Thoracic aorta (tissue), 2 donors: ENCODE results near the gene PRR36. TPM values are rescaled to one million over a fixed set of nuclear protein-coding genes. Genes with fewer than 3 reads are reported as not detected.

ENCODE experiments used
- ATAC-seq: fragments of 150-250 bp; one replicate; pipeline ENCODE4 v1.8.0; 2017; ENCODE audit warnings: low read depth; ENCODE audit not compliant: insufficient number of reproducible peaks, low FRiP score
- DNase-seq: peaks from one replicate; pipeline ENCODE4 v3.0.0-alpha.2; 2020; ENCODE audit warnings: low spot score
- H3K27ac ChIP-seq, 2 donors: fragments of 200-600 bp; sonication (generic); 1 replicate in 1 of 2; 2 replicates in 1 of 2; pipeline ENCODE4 v1.5.1; 2016; ENCODE audit warnings: mild to moderate bottlenecking in 2 of 2, moderate library complexity in 2 of 2
- H3K27me3 ChIP-seq: fragments of 200-600 bp; sonication (generic); replicated peaks from 2 replicates; pipeline ENCODE4 v1.6.0; 2016; ENCODE audit warnings: mild to moderate bottlenecking; ENCODE audit not compliant: insufficient read depth
- H3K36me3 ChIP-seq: fragments of 200-600 bp; sonication (generic); one replicate; pipeline ENCODE4 v1.5.1; 2016
- H3K4me1 ChIP-seq, 2 donors: fragments of 200-600 bp; sonication (generic); 1 replicate in 1 of 2; 2 replicates in 1 of 2; pipeline versions ENCODE4 v1.5.1 to v1.6.0; 2016; ENCODE audit warnings: low read depth in 2 of 2, mild to moderate bottlenecking in 1 of 2; ENCODE audit not compliant: control insufficient read depth in 1 of 2
- H3K4me3 ChIP-seq: fragments of 200-600 bp; sonication (generic); 2 replicates; pipeline ENCODE4 v1.5.1; 2016; ENCODE audit warnings: mild to moderate bottlenecking
- H3K9me3 ChIP-seq: fragments of 200-600 bp; sonication (generic); 2 replicates; pipeline ENCODE4 v1.5.1; 2016
- total RNA-seq, 2 donors: library from RNA; depleted of rRNA; stranded (reverse); fragments of >200 nt; gene quantifications; one replicate each; pipeline versions ENCODE4 v1.1.0 to v1.2.3, GENCODE V29; 2016
- TF ChIP-seq, protein P1 (sequence below): fragments of 200-600 bp; sonication (generic); IDR thresholded peaks from one replicate; pipeline ENCODE4 v1.5.1; 2019; ENCODE audit warnings: antibody characterized with exemption

PRR36 gene
- total RNA-seq, 2 donors from 2014 or later = not detected

DNA sequence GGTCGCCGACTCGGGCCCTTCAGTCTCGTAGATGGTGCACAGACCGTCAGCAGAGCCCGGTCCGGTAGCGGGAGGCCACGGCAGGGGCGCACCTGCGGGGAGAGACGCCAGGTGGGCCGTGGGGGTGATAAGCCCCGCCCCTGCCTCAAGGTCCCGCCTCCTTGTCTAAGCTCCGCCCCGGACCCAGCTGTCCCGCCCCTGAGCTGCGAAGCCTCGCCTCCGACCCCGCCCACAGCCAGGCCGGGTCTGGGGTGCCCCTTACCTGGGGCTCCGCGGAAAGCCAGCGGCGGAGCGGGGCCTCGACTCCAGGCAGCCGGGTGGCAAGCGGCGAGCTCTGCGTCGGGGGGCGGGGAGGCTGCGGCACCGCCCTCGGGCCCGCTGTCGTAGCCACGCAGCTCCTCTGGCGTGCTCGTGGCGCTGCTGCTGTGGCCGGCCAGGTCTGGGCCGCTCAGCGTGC, 4.7 kb downstream of the PRR36 start:
- H3K36me3 ChIP-seq = no peaks in the 10 kb centered on the region
- H3K27ac ChIP-seq = no peak overlapping the region
- DNase-seq (no peak), ATAC-seq (no peak)
- TF ChIP-seq, protein P1, sequence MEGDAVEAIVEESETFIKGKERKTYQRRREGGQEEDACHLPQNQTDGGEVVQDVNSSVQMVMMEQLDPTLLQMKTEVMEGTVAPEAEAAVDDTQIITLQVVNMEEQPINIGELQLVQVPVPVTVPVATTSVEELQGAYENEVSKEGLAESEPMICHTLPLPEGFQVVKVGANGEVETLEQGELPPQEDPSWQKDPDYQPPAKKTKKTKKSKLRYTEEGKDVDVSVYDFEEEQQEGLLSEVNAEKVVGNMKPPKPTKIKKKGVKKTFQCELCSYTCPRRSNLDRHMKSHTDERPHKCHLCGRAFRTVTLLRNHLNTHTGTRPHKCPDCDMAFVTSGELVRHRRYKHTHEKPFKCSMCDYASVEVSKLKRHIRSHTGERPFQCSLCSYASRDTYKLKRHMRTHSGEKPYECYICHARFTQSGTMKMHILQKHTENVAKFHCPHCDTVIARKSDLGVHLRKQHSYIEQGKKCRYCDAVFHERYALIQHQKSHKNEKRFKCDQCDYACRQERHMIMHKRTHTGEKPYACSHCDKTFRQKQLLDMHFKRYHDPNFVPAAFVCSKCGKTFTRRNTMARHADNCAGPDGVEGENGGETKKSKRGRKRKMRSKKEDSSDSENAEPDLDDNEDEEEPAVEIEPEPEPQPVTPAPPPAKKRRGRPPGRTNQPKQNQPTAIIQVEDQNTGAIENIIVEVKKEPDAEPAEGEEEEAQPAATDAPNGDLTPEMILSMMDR = no peak
- H3K4me1 ChIP-seq = peaks cover 21 to 40% of the 10 kb centered on the region in 2 donors
- H3K27me3 ChIP-seq = peaks cover 6% of the 10 kb centered on the region
- peak overlapping the region; percentile 69 for H3K4me3 ChIP-seq
- no peaks in the 10 kb centered on the region for H3K9me3 ChIP-seq

DNA sequence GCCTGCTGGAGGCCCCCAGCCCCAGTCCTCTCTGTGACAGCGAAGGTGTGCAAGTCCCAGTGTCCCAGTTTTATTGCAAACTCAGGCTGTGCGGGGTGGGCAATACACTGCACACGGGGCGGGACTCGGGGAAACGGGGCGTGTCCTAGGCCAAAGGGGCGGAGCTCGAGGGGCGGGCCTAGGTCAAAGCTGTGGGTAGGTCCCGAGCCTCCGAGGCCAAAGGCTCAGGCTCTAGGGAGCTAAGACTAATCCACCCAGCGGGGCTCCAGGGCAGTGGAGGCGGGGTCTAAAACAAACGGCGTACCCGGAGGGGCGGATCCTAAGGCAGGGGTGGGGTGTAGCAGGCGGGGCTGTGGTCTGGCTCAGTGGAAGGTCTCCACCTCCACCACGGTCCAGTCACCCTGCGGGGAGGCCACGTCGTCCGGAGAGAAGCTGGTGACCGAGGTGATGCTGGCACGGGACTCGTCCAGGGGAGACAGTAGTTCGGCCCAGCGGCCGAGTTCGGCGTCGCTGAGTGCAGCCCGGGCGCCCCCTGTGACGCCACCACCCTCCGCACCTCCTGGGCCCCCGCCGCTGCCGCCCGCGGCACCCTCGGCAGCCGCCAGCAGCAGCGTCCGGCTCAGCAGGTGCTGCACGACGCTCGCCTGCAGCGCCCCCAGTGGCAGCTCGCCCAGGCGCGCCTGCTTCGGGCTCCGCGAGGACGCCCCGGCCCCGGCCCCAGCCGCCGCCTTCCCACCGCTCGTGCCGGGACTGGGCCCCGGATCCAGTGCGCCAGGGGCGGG, 5.3 kb downstream of the PRR36 start:
- Histone ChIP-seq H3K4me3 (peak overlapping the region; percentile 69), H3K27ac (no peak overlapping the region), H3K9me3 (no peaks in the 10 kb centered on the region), H3K36me3 (no peaks in the 10 kb centered on the region), H3K27me3 (peaks cover 6% of the 10 kb centered on the region), H3K4me1 (peaks cover 21 to 34% of the 10 kb centered on the region in 2 donors)
- TF ChIP-seq, protein P1 = peak; percentile 68
- no peak for ATAC-seq
- DNase-seq = no peak

DNA sequence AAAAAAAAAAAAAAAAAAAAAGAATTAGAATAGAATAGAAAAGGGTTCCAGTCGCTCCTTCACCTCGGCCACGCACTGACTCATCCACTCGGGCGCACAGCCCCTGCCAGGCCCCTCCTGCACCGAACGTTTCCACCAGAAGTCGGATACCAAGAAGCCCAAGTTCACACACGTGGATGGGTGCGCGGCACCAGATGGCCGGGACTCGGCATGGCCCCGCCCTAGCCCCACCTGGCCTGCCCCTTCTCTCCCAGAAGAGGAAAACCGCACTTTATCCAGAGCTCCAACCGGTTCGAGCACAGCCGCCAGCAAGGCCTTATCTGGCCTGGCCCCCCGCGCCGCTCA, 5.9 kb downstream of the PRR36 start:
- Histone ChIP-seq H3K9me3 (no peaks in the 10 kb centered on the region), H3K27me3 (peaks cover 6% of the 10 kb centered on the region), H3K27ac (no peak overlapping the region), H3K4me3 (peak overlapping the region; percentile 69), H3K4me1 (peaks cover 21 to 28% of the 10 kb centered on the region in 2 donors), H3K36me3 (no peaks in the 10 kb centered on the region)
- no peak for DNase-seq
- no peak for ATAC-seq
- TF ChIP-seq, protein P1 = no peak

DNA sequence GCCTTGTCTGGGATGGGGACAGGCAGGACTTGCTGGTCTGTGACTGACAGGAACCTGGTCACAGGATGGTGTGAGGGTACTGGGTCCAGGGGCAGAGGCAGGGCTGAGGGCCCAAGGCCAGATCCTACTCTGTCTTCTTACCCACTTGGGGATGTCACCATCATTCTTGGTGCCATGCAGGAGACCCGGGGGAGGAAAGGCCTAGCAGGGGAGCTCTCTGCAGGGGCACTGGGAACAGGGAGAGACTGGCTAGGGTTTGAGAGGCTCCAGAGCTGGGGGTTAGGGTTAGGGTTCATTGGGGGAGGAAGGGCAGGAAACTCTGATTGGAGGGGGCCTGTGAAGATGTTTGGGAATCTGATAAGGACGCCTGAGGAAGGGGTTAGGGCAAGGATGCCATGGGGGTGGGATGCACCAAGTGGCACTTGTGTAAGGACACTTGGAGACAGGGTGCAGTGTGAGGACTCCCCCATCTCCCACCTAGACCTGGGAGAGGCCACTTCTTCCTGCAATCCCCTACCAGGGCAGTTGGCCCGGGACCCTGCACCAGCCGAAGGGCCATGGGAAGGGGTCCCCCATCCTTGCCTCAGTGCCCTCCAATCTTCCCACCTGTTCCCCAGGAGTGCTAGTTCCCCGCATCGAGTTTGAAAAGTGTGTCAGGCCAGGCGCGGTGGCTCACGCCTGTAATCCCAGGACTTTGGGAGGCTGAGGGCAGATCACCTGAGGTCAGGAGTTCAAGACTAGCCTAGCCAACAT, 6.9 kb downstream of the PRR36 start:
- TF ChIP-seq, protein P1 = no peak
- Histone ChIP-seq H3K9me3 (no peaks in the 10 kb centered on the region), H3K36me3 (no peaks in the 10 kb centered on the region), H3K4me1 (peaks cover 21 to 27% of the 10 kb centered on the region in 2 donors), H3K27ac (no peak overlapping the region), H3K4me3 (no peak overlapping the region), H3K27me3 (no peaks in the 10 kb centered on the region)
- DNase-seq (no peak), ATAC-seq (no peak)

DNA sequence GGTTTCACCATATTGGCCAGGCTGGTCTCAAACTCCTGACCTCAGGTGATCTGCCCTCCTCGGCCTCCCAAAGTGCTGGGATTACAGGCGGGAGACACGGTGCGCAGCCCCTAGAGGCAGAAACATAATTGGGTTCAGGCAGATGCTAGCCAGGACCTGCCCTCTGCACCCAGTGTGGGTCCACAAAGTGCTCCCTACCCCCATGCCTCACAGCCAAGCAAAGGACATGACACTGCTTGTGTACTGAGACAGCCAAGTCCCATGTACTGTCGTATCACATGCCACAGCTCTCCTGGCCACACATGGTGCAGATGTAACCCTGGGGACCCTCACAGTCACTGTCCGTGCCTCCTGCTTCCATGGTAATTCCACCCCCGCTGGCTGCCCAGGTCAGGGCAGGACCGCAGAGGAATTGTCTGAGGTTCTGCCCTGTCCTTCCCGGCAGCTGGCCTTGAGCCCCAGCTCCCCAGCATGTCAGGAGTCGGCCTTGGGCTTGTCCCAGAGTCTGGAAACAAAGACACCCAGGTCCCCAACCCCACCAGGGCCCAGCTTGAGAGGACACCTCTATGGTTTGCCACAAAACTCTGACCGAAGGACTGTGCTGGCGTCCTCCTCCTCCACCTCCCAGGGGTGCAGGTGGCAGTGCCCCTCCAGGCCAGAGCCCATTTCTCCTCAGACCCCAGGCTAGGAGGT, 7.6 kb downstream of the PRR36 start:
- no peak overlapping the region for H3K4me3 ChIP-seq
- DNase-seq (no peak), ATAC-seq (no peak)
- H3K27ac ChIP-seq = no peak overlapping the region
- peaks cover 18 to 20% of the 10 kb centered on the region in 2 donors for H3K4me1 ChIP-seq
- TF ChIP-seq, protein P1 = no peak
- no peaks in the 10 kb centered on the region for H3K27me3 ChIP-seq
- no peaks in the 10 kb centered on the region for H3K9me3 ChIP-seq
- H3K36me3 ChIP-seq = no peaks in the 10 kb centered on the region
